ENCODE results near the gene GPR141. TPM values are rescaled to one million over a fixed set of nuclear protein-coding genes. Genes with fewer than 3 reads are reported as not detected.

The GPR141 gene
- polyA plus RNA-seq, 1 of the 3 experiments (the other 2 are of a cell fraction) = not detected

- Histone ChIP-seq H3F3A (replicated peaks; ENCODE audit: insufficient read depth) (no peaks in the 10 kb centered on the region), H3K79me2 (ENCODE audit: insufficient read depth) (no peaks in the 10 kb centered on the region), H3K9ac (no peak overlapping the region), H3K36me3 (replicated peaks in 1 of 2; ENCODE audit: control insufficient read depth in 1 of 2, insufficient read depth in 2 of 2, low read length in 1 of 2) (no peaks in the 10 kb centered on the region), H3K27me3 (ENCODE audit: insufficient read depth) (no peaks in the 10 kb centered on the region), H3K27ac (ENCODE audit: low read depth in 2 of 2, low read length in 1 of 2) (no peak overlapping the region), H3K9me2 (no peaks in the 10 kb centered on the region), H3K9me3 (peaks cover 7% of the 10 kb centered on the region; the same call in 1 of the 2 replicates), H4K20me1 (ENCODE audit: insufficient read depth) (no peaks in the 10 kb centered on the region), H3K4me2 (no peak overlapping the region), H2AFZ (ENCODE audit: low read depth) (no peak overlapping the region), H3K4me3 (ENCODE audit: low read depth in 2 of 2, low read length in 1 of 2) (no peak overlapping the region), H3K4me1 (ENCODE audit: control insufficient read depth in 1 of 2, insufficient read depth in 2 of 2, low read depth in 1 of 2, low read length in 1 of 2) (no peaks in the 10 kb centered on the region)
- DNase-seq = no peak
- ChIA-PET POLR2A (no interaction called here), CTCF (interaction anchor here (0.8 to 1.0 kb wide), 2 partner anchors 34 to 160 kb away, joined by 3 to 4 read pairs; no protein-coding TSS in a partner anchor)
- no peak for TF ChIP-seq POLR2AphosphoS5 (IDR thresholded peaks at IDR 0.05; ENCODE audit: low read depth, low read length)
- TF ChIP-seq CTCF (IDR thresholded peaks at IDR 0.05) = no peak
- TF ChIP-seq EP300 (IDR thresholded peaks at IDR 0.05; ENCODE audit: borderline replicate concordance in 1 of 2, low read depth in 1 of 2, low read length in 1 of 2) = no peak
- TF ChIP-seq GATA2 (CRISPR knock-in tag; IDR thresholded peaks at IDR 0.05) = no peak
- TF ChIP-seq EZH2phosphoT487 (IDR thresholded peaks at IDR 0.05; ENCODE audit: borderline replicate concordance, low read depth) = no peak
- no peak for TF ChIP-seq ZBTB33 (IDR thresholded peaks at IDR 0.05; ENCODE audit: borderline replicate concordance, low read depth)
- no peak for TF ChIP-seq TEAD4 (IDR thresholded peaks at IDR 0.05; ENCODE audit: borderline replicate concordance, insufficient read depth)
- no peak for TF ChIP-seq USF1 (IDR thresholded peaks at IDR 0.05; ENCODE audit: borderline replicate concordance, low read depth)
- no peak for TF ChIP-seq MEF2A (IDR thresholded peaks at IDR 0.05; ENCODE audit: borderline replicate concordance, low read depth)
- TF ChIP-seq CHD2 (IDR thresholded peaks at IDR 0.05; ENCODE audit: low read length, partially characterized antibody) = no peak
- 21% methylated on average over 3 of the region's 3 CpGs for WGBS (ENCODE audit: low lambda C conversion rate)
Observed at GRCh38 chr7:37672926-37673325, 10.6 kb upstream of the GPR141 start.

- H3F3A ChIP-seq (replicated peaks; ENCODE audit: insufficient read depth) = no peaks in the 10 kb centered on the region
- CTCF ChIA-PET = no interaction called here
Observed at GRCh38 chr7:37673523-37673922, 10.0 kb upstream of the GPR141 start.

More at GRCh38 chr7:37673523-37673922, 10.0 kb upstream of the GPR141 start:
- Histone ChIP-seq H3K27ac (ENCODE audit: low read depth in 2 of 2, low read length in 1 of 2) (no peak overlapping the region), H3K9ac (no peak overlapping the region), H3K4me1 (ENCODE audit: control insufficient read depth in 1 of 2, insufficient read depth in 2 of 2, low read depth in 1 of 2, low read length in 1 of 2) (no peaks in the 10 kb centered on the region), H3K4me2 (no peak overlapping the region), H4K20me1 (ENCODE audit: insufficient read depth) (no peaks in the 10 kb centered on the region), H3K9me2 (no peaks in the 10 kb centered on the region), H3K27me3 (ENCODE audit: insufficient read depth) (no peaks in the 10 kb centered on the region), H3K4me3 (ENCODE audit: low read depth in 2 of 2, low read length in 1 of 2) (no peak overlapping the region), H3K9me3 (peaks cover 7% of the 10 kb centered on the region; the same call in 1 of the 2 replicates), H3K36me3 (replicated peaks in 1 of 2; ENCODE audit: control insufficient read depth in 1 of 2, insufficient read depth in 2 of 2, low read length in 1 of 2) (no peaks in the 10 kb centered on the region), H3K79me2 (ENCODE audit: insufficient read depth) (no peaks in the 10 kb centered on the region), H2AFZ (ENCODE audit: low read depth) (no peak overlapping the region)
- POLR2A ChIA-PET = no interaction called here
- no peak for DNase-seq
- WGBS (ENCODE audit: low lambda C conversion rate) = 24% methylated on average over 1 of the region's 1 CpG
- no peak for TF ChIP-seq MAX (IDR thresholded peaks at IDR 0.05; ENCODE audit: low read depth)
- no peak for TF ChIP-seq PBX3 (IDR thresholded peaks at IDR 0.05)
- no peak for TF ChIP-seq FOXJ3 (CRISPR knock-in tag; IDR thresholded peaks at IDR 0.05)
- no peak for TF ChIP-seq SIN3A (IDR thresholded peaks at IDR 0.05; ENCODE audit: borderline replicate concordance, low read depth, low read length)
- TF ChIP-seq YY1 (IDR thresholded peaks at IDR 0.05; ENCODE audit: low read depth) = no peak
- no peak for TF ChIP-seq POLR2AphosphoS5 (IDR thresholded peaks at IDR 0.05; ENCODE audit: low read depth, low read length)
- TF ChIP-seq ELF1 (IDR thresholded peaks at IDR 0.05) = no peak
- no peak for TF ChIP-seq RCOR1 (IDR thresholded peaks at IDR 0.05; ENCODE audit: low read length)
- TF ChIP-seq CHD2 (IDR thresholded peaks at IDR 0.05; ENCODE audit: low read length, partially characterized antibody) = no peak
- no peak for TF ChIP-seq REST (IDR thresholded peaks at IDR 0.05; ENCODE audit: low read depth, low read length)
- no peak for TF ChIP-seq JUND (IDR thresholded peaks at IDR 0.05)
